Esophagus mucosa (tissue), 1 donor: Measurements from ENCODE around the gene NT5M. TPM values are rescaled to one million over a fixed set of nuclear protein-coding genes. Genes with fewer than 3 reads are reported as not detected.

Experiments used
- ATAC-seq: fragments of 200-7000 bp; cut with Tn5 transposase; one replicate; pipeline ENCODE4 v1.9.1; 2020
- total RNA-seq: library from RNA; stranded (reverse); gene quantifications from one replicate; pipeline ENCODE4 v1.2.4, GENCODE V29; 2023
- donor health status: DM: yes; HTN: yes; CAD: no.

The NT5M gene
- total RNA-seq, 1 donor from 2014 or later: 0.64 TPM

DNA sequence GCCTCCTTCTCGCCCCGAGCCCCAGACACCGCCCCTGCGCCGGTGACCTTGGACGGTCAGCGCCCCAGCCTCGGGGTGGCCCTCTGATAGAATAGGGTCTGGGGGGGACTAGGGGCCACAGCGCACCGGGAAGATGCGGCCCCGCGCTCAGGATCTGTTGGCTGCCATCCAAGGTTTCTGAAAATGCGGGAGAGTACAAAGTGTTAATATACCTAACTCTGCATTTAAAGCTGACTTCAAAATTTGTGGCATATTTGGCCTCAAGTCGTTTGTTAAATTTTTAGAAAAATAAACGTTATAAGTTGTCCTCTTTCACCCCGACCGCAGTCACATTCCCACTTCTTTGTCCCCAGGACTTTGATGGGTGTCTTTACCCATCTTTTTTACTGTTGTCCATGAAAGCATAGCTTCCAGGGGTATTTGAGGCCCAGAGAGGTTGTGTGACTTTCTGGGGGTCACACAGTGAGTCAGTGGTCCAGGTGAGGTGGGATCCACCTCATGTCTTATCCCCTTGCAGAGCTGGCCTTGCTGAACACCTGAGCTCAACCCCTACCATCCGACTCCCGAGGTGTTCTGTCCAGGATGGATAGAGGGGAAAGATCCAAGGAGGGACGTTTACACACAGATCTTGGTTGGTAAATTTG, 796 bp downstream of the NT5M start:
- no peak for ATAC-seq

DNA sequence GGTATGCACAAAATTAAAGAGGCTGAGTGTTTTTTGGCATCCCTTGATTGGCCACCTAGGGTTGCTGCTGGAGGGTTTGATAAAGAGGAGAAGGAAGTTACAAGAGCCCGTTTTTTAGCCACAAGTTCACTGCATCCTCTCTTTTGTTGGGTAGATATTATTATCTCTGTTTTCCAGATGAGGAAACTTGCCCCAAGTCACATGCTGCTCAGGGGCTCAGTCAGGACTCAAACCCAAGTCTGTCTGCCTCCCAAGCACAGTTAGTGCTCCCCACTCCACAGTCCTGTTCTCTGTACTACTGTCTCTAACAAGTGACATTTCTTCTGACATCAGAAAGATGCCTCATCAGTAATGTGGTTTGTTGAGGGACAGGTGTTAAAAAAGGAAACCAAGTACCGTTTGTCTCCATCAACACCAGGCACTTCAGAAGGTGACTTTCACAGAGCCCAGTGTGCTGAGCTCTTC, 1.4 kb downstream of the NT5M start:
- ATAC-seq: no peak

DNA sequence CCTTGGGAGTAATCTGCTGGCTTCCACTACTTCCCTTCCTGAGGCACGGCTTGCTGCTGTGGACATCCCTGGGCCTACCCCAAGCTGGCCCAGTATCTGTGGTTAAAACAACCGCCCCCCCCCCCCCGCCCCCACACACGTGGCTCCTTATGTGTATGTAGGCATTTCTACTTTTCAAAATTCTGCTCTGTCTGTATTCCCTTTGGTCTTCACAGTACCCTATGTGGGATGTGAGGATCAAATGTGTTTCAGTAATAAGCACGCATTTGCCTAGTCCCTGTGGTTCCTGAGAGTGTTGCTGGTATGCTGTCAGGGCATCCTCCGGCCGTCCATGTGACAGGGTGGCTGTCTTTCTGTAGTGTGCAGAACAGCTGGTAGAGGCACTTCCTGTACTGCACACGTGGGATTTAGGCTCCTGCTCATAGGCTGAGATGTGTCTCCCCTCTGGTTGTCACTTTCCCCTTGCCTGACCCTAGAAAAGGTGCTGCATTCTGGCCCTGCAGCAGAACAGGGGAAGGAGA, 2.2 kb downstream of the NT5M start:
- peak; percentile 42 for ATAC-seq

DNA sequence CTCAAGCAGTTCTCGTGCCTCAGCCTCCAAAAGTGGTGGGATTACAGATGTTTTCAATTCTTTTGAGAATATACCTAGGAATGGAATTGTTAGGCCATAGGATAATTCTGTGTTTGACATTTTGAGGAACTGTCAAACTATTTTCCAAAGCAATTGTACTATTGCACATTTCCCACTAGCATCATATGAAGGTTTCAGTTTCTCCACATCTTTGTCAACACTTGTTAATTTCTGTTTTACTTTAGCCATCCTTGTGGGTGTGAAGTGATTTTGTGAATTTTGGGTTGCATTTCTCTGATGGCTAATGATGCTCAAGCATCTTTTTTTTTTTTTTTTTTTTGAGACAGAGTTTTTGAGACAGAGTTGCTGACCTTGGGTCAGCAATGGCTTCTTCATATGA, 6.2 kb downstream of the NT5M start:
- ATAC-seq: no peak

DNA sequence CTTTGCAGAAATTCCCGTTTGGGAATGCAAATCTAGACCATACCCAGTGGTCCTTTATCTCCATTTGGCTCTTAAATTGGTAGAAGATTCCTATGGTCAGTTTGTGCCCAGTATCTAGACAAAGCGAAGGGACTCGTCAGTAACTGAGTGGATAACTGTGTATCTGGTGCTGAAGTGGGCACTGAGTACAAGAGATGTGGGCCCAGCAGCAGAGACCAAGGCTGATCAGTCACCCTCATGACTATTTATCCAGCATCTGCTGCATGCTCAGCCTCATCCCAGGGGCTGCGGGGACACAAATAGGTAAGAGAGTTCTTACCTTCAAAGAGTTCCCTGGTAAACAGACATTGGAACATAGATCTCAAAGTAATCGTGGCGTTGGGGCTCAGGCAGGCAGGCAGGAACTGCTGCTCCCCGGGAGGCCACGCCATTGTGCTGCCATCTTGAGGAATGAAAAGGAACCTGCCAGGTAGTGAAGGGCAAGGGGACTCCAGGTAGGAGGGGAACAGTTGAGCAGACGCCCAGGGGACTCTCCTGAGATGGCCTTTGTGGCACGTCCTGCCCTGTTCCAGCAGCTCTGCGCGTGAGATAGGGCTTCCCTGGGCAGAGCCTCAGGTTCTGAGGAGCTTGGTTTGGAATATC, 10.3 kb downstream of the NT5M start:
- ATAC-seq: peak; percentile 73

DNA sequence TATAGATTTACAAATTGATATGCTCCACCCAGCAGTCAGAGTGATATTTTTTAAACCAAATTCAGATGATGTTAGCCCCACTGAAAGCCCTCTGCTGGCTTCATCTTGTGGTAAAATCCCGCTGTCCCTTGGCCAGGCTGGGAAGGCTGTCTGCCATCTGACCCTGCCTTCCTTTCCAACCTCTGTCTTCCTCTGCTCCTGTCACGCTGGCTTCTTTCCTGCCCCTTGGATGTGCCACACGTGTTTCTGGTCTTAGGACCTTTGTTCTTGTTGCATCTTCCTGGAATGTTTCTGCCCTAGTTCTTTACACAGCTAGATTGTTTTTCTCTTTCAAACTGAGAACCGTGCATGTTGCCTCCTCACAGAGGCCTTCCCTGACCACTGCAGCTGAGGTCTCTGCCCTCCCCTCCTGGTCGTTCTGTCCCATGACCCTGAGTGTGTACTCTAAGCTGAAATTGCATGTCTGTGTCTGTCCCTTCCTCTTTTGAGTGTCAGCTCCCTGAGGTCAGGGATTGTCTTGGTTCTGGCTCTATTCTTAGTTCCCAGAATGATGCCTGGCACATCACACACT, 11.4 kb downstream of the NT5M start:
- ATAC-seq: no peak

DNA sequence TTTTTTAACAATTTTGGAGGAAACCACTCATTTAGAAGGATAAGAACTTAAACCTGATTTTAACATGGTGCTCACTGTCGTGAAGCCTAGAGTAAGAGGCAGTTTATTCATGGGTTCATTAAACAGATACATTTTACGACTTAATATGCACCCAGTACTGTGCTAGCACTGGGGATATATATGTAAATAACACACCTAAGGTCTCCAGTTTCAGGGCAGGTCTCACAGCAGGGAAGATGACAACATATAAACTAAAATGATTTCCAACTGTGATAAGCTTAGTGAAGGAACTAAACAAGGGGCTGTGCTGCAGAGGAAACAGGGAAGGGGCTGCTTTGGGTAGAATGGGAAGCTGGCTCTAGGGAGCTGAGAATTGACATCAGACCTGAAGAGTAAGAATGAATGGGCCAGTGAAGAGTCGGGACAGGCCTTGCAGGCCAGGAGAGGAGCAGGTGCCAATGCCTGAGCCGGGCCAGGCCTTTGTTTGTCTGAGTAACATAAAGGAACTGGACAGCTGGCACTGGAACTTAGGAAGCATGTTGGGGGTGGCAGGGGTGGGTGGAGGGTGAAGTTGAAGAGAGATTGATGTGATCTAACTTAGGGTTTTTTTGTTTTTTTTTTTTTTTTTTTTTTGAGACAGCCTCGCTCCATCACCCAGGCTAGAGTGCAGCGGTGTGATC, 12.1 kb downstream of the NT5M start:
- ATAC-seq: no peak

DNA sequence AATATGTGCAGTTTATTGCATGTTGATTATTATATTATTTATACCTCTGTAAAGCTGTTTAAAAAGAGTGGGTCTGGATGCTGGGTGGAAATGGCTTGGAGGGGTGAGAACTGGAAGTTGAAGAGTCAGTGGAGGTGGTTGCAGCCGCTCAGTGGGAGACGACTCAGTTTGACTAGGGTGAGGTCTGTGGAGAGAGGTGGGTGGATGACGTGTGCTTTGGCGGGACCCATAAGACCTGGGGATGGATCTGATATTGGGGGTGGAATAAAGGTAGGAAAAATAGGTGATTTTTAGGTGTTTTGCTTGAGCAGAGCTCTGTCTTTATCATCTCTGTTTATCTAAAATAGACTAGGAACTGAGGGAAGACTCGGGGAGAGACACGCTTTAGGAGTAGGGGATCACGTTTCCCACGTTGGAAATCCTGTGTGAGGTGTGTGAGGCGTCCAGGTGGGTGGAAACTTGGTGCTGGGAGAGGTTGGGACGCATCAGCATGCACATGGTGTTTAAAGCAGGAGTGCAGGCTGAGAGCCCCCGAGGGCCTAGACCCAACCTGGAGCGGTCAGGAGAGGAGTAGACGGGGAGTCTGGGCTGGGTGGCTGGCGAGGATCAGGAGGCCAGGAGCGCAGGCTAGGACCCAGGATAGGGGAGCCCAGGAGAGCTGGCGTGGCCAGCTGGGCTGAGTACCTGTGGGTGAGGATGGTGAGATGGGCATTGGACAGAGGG, 17.2 kb downstream of the NT5M start:
- ATAC-seq: no peak

DNA sequence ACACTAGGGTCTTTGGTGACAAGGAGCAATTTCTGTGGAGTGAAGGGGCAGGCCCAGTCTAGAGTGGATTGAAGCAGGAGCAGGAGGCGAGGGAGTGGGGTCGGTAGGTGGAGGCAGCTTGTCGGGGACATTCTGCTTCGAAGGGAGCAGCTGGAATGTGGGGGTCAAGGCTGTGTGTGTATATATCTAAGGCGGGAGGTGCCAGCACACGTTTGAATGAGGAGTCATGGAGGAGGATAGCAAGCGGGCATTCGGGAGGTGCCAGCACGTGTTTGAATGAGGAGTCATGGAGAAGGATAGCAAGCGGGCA, 17.7 kb downstream of the NT5M start:
- peak; percentile 27 for ATAC-seq

DNA sequence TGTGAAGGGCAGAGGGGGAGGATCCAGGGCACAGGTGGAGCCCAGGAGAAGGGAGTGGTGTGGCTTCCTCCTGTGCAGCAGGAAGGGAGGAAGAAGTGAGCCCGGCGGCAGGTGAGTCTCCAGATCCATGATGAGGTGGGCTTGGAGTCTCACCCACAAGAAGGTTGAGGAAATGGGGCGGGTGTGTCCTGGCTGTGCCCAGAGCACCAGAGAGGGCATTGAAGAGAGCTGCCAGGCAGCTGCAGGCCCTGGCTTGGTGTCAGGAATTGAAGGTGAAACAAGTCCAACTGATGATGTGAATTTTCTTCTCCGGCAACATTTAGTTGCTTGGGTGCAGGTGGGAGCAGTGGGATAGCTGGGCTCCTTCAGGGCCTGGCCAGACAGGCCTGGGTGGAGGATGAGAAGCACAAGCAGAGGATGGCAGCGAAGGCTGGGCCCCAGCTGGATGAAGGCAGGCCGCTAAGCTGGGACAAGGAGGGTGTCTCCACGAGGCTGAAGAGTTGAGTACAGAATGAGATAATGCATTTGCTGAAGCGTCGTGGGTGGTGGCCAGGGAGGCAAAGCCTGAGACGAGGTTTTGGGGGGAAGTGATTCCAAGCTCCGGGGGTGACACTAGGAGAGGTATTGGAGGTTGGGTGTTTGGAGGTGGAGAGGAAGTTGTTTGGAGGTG, 18.3 kb downstream of the NT5M start:
- peak; percentile 18 for ATAC-seq

DNA sequence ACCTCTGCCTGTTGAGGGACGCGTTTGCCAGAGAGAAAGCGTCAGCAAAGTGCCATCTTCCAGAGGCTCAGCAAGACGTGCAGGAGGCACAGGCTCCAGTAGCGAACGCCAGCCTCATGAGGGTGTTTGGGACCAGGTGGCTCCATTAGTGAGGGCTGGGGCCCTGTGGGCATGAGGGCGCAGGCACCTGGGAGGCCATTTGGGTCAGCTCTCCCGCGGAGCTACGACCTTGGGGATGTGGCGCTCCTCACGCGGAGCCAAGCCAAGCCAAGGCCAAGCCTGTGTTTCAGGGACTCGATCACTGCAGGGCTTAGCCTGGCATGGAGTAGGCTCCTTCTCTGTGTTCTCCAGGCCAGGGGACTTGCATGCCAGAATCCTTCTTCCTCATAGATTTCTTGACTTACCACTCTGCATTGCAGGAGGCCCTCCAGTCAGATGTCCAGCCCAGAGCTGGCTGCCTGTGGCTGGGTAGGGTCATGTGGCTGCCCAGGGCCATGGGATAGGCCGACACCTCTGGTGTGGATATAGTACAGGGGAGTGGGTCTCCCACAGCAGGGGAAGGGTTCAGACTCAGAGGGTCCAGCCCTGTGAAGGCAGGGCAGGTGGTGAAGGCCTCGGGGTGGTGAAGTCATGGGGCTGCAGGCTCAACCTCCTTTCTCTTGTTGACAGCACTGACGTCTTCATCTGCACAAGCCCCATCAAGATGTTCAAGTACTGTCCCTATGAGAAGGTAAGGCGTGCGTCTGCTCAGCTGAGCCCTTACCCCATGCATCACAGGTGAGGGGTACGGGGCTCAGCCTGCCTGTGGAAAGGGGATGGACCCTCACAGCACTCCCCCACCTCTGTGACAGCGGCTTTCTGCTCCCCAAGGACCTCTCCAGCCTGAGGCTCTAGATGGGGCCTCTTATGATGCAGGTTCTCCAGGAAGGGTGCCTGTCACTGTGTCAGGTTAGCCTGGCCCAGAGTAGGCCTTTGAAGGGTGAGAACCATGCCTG, 19.6 kb downstream of the NT5M start:
- ATAC-seq: no peak

DNA sequence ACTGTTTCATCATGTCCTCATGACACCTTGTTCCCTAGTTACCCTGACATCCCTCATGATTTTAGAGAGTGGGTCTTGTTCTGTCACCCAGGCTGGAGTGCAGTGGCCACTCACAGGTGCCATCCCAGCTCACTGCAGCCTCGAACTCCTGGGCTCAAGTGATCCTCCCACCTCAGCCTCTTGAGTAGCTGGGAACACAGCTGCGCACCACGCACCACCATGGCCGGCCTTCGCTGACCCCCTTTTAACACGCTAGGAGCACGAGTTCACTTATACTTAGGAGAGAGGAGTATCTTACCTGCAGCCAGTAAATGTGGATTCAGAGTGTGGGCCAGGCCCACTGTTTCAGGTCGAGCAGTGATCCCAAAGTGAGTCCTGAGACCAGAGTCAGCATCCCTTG, 21.4 kb downstream of the NT5M start:
- no peak for ATAC-seq

DNA sequence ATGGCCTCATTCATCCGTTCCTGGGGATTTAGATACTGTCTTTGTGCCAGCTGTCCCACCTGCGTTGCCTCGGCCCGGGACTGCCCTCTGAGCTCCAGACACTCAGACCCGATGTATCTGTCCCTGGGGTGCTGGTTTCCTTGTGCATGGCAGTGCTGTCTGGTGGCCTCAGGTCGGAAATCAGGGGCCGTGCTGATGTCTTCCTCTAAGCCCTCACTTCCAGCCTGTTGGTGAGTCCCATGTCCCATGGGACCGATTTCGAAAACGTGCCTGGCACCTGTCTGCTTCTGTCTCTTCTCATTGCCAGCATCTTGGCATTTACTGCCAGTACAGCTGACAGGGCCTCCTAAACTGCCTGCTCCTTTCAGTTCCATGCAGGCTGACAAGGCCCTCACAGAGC, 22.1 kb downstream of the NT5M start:
- no peak for ATAC-seq

DNA sequence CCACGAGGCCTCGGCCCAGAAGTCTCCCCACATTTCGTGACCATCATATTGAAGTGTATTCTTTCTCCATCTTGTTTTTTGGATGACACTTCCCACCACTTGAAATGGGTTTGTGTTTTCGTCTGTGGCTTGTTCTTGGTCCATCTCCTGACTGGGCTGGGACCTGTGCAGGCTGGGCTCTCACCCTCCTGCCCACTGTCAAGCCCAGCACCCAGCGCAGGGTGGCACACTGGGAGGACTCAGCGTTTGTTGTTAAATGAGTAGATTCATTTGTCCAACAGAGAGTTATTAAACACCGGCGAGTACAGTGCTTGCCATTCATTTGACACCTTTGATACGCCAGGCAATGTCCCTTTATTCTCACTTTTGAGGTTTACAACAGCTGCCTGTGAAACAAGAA, 22.6 kb downstream of the NT5M start:
- ATAC-seq: no peak

DNA sequence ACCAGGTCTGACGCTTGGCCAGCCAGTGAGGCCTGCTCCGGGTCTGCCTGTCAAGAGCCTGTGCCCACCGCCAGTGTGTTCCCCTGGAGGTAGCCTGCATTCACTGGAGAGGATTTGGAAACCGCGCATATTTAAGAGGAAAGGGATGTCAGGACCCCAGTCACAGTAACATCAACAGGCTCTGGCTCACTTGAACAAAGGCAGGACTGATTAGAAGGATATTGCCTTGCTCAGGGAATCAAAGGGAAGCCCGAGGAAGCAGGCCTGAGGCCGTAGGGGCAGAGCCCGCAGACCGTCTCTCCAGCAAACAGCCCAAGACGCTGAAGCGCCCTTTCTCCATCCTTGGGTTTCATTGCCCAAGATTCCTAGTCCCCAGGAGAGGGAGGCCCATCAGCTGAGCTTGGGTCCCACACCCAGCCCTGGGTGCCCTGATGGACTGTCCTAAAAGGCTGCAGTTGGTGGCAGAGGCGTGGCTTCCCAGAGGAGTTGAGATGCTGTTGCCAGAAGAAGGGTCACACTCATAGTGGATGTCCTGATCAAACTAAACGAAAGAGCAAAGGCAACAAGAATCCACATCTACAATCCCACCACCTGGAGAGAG, 23.2 kb downstream of the NT5M start:
- peak; percentile 17 for ATAC-seq

DNA sequence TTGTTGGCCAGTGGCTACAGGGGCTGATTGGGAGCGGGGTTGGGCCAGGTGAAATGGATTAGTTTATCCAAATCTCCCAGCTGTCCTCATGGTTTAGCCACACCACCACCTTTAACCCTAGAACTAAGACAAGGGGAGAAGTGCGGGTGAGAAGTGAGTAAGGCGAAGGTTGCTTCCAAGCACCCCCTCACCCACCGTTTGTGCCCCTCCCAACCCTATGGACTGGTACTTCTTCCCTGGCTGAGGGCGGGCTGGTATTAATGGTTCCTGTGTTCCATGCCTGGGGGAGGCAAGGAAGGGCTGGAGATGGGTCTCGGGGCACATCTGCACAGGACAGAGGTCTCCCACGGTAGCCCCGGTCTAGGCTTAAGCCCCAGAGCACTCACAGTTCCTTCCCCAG, 25.1 kb downstream of the NT5M start:
- no peak for ATAC-seq

DNA sequence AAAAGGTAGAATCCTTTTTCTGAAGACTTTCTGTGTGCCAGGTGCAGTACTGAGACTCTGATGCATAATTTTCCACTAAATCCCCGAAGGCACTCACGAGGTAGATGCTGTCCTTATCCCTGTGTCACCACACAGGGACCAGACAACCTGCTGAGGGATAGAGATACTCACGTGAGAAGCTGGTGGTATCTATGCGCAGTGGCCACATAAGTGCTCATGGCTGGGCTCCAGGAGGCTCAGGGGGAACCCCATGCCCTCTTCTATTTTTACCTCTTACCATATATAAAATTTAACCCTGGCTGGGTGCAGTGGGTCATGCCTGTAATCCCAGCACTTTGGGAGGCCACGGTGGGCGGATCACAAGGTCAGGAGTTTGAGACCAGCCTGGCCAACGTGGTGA, 38.3 kb downstream of the NT5M start:
- ATAC-seq: no peak

DNA sequence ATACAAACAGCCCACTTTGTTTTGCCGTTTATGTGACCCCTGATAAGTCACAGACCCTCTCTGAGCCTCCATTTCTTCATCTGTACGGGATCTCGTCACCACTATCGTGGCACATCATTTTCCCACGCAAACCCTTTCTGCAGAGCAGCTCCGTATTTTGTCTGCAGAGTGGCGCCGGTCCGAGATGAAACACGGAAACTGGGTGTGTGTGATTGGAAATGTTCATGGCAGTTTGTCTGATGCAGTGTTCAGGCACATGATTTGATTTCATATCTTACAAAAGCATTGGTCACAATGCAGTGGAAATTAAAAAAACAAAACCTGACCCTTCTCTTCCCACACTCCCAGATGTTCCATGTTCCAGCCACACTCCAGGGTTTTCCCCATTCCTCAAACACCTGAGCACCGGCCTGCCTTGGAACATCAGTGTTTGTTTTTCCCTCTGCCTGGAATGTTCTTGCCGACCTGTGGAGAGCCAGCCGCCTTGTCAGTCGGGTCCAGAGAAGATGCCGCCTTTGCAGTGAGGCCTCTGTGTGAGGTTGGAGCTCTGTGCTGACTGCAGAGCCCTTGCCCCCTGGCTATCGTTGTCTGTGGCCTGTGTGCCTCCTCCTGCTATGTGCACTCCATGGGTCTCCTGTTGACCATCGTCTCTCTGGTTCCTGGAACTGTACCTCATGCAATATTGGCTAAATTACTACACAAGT, 39.2 kb downstream of the NT5M start:
- ATAC-seq: no peak

DNA sequence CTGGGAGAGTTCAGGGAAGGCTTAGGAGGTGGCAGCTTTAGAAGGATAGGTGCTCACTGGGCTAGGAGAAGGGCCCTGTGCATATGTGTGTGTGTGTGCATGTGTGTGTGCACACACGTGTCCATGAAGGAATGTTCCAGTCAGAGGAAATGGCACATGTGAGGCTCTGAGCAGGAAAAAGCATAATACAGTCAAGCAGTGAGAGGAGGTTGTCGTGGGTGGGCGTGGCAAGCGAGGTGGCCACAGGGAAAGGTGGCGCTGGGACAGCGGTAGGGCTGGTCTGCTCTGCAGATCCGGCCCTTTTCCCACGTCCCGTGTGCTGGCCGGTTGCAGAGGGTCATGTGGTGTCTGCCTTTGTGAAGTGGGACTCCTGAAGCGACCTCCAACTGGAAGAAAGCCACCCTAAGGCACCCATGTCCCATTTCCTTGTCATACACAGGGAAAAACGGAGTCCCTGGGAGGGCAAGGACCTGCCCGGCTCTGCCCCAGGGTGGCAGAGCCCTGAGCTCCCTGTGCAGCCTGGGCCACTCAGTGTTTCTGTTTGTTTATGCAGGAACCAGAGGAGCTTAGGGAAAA, 40.1 kb downstream of the NT5M start:
- no peak for ATAC-seq
